B cell (primary cell): ENCODE data around the gene SLC9A9. TPM values are rescaled to one million over a fixed set of nuclear protein-coding genes. Genes with fewer than 3 reads are reported as not detected.

Experiments
- ATAC-seq: fragments of 200-7000 bp; cut with Tn5 transposase; one replicate; pipeline ENCODE4 v1.10.0; 2021; ENCODE audit warnings: low read depth, mild to moderate bottlenecking, moderate number of reproducible peaks, moderate library complexity
- CTCF ChIA-PET: fragments of 350-600 bp; sonication (Branson Sonifier 250); formaldehyde crosslinking; loops from one replicate; lab custom pipeline; 2021; ENCODE audit warnings: antibody characterized with exemption, inconsistent platforms; lab: Charles Lee
- POLR2A ChIA-PET: fragments of 350-600 bp; sonication (Branson Sonifier 250); formaldehyde crosslinking; loops from one replicate; lab custom pipeline; 2021; ENCODE audit warnings: antibody characterized with exemption; lab: Charles Lee
- DNase-seq: peaks from one replicate; pipeline ENCODE4 v3.0.0; 2013
- H2AFZ ChIP-seq: 2 replicates; pipeline ENCODE4 v1.6.1; 2012; ENCODE audit warnings: mild to moderate bottlenecking, low read depth, low read length; ENCODE audit not compliant: insufficient read depth, poor library complexity, severe bottlenecking
- H3K27ac ChIP-seq, 2 donors: 1 replicate in 1 of 2; 2 replicates in 1 of 2; pipeline ENCODE4 v1.5.1; 2012 to 2013; ENCODE audit warnings: low read length in 2 of 2, mild to moderate bottlenecking in 2 of 2, moderate library complexity in 1 of 2
- H3K27me3 ChIP-seq, 4 experiments: fragments of 200-600 bp in 1 of 4; sonication (generic) in 1 of 4; replicated peaks in 1 of 4; 1 replicate in 2 of 4; 2 replicates in 2 of 4; pipeline versions ENCODE4 v1.6.1 to v1.7.0; 2013 to 2016; ENCODE audit warnings: low read length in 3 of 4, mild to moderate bottlenecking in 2 of 4, mixed read lengths in 1 of 4, moderate library complexity in 1 of 4; ENCODE audit not compliant: insufficient read depth in 4 of 4, control insufficient read depth in 3 of 4; ENCODE audit errors: control extremely low read depth in 1 of 4
- H3K36me3 ChIP-seq, 2 experiments: replicated peaks in 1 of 2; 1 replicate in 1 of 2; 2 replicates in 1 of 2; pipeline versions ENCODE4 v1.6.1 to v1.7.1; 2013; ENCODE audit warnings: low read length in 1 of 2; ENCODE audit not compliant: insufficient read depth in 2 of 2, control insufficient read depth in 1 of 2; ENCODE audit errors: control extremely low read depth in 1 of 2, extremely low read depth in 1 of 2
- H3K4me1 ChIP-seq, 2 donors: fragments of 200-600 bp in 1 of 2; sonication (generic) in 1 of 2; 1 replicate in 1 of 2; 2 replicates in 1 of 2; pipeline versions ENCODE4 v1.5.1 to v1.6.1; 2013 to 2017; ENCODE audit warnings: low read length in 2 of 2; ENCODE audit not compliant: control insufficient read depth in 2 of 2, insufficient read depth in 2 of 2
- H3K4me2 ChIP-seq: replicated peaks from 2 replicates; pipeline ENCODE3; 2012; ENCODE audit warnings: mild to moderate bottlenecking, low read depth, low read length; ENCODE audit not compliant: poor library complexity, severe bottlenecking
- H3K4me3 ChIP-seq, 5 experiments: fragments of 200-600 bp in 1 of 5; sonication (generic) in 1 of 5; 1 replicate in 3 of 5; 2 replicates in 2 of 5; pipeline versions ENCODE4 v1.5.1 to v1.7.0; 2011 to 2016; ENCODE audit warnings: low read length in 4 of 5, mild to moderate bottlenecking in 4 of 5, low read depth in 2 of 5, control low read depth in 1 of 5, moderate library complexity in 1 of 5; ENCODE audit not compliant: insufficient read depth in 1 of 5; ENCODE audit errors: control extremely low read depth in 1 of 5, extremely low read depth in 1 of 5
- H3K79me2 ChIP-seq: fragments of 200-600 bp; sonication (generic); one replicate; pipeline ENCODE4 v1.6.0; 2016; ENCODE audit warnings: low read length; ENCODE audit not compliant: control insufficient read depth, insufficient read depth
- H3K9ac ChIP-seq: fragments of 200-600 bp; sonication (generic); 2 replicates; pipeline ENCODE4 v1.6.1; 2017; ENCODE audit warnings: mild to moderate bottlenecking, low read length, moderate library complexity
- H3K9me3 ChIP-seq, 3 donors: one replicate each; pipeline versions ENCODE4 v1.6.1 to v1.7.1; 2013; ENCODE audit warnings: low read length in 2 of 3; ENCODE audit not compliant: control insufficient read depth in 2 of 3, insufficient read depth in 1 of 3; ENCODE audit errors: control extremely low read depth in 1 of 3
- H4K20me1 ChIP-seq: 2 replicates; pipeline ENCODE4 v1.6.0; 2012; ENCODE audit warnings: mild to moderate bottlenecking, low read length; ENCODE audit not compliant: insufficient read depth, control insufficient read depth, poor library complexity, severe bottlenecking
- H3K27ac Mint-ChIP-seq: one replicate; pipeline ENCODE4 v1.8.0; 2021; ENCODE audit warnings: mixed read lengths
- H3K27me3 Mint-ChIP-seq: one replicate; pipeline ENCODE4 v1.8.0; 2021; ENCODE audit warnings: mixed read lengths
- H3K4me1 Mint-ChIP-seq: one replicate; pipeline ENCODE4 v1.8.0; 2021; ENCODE audit warnings: mixed read lengths
- H3K4me3 Mint-ChIP-seq: one replicate; pipeline ENCODE4 v1.8.0; 2021; ENCODE audit warnings: mixed read lengths
- H3K9me3 Mint-ChIP-seq: one replicate; pipeline ENCODE4 v1.8.0; 2022; ENCODE audit warnings: mixed read lengths; ENCODE audit not compliant: insufficient read depth
- CTCF ChIP-seq: fragments of 200-600 bp; IDR thresholded peaks from one replicate; pipeline ENCODE4 v1.8.0; 2022; ENCODE audit warnings: antibody characterized with exemption, mild to moderate bottlenecking
- EZH2 ChIP-seq: IDR thresholded peaks from 2 replicates; pipeline ENCODE4 v1.6.1; 2012; ENCODE audit warnings: borderline replicate concordance, low read depth, mild to moderate bottlenecking, moderate library complexity, low read length; ENCODE audit not compliant: insufficient read depth, poor library complexity, severe bottlenecking
- WGBS: methylation state at CpG from one replicate; pipeline ENCODE4 v1.1.5; 2013; ENCODE audit warnings: missing lambda C conversion rate; ENCODE audit not compliant: insufficient coverage; 5-methylcytosine and 5-hydroxymethylcytosine counted together
- intact Hi-C: fragments of 100-400 bp; cut with micrococcal nuclease; formaldehyde crosslinking; loops from one replicate; pipeline ENCODE4 v1.10.0; 2022
- polyA plus RNA-seq: library from polyadenylated mRNA; depleted of rRNA; stranded (reverse); fragments of >200 nt; gene quantifications from 2 replicates; pipeline ENCODE4 v1.2.3, GENCODE V29; 2012
- total RNA-seq, 2 donors: library from RNA; stranded (reverse); fragments of 120-200 nt in 1 of 2; gene quantifications; 1 replicate in 1 of 2; 2 replicates in 1 of 2; pipeline versions ENCODE4 v1.2.3 to v1.2.4, GENCODE V29; 2013 to 2022

The SLC9A9 gene
- total and polyA plus RNA-seq, 2 donors (not counting 1 experiment from before 2014, with no cell fraction given) = 7.7 to 17.3 TPM

DNA sequence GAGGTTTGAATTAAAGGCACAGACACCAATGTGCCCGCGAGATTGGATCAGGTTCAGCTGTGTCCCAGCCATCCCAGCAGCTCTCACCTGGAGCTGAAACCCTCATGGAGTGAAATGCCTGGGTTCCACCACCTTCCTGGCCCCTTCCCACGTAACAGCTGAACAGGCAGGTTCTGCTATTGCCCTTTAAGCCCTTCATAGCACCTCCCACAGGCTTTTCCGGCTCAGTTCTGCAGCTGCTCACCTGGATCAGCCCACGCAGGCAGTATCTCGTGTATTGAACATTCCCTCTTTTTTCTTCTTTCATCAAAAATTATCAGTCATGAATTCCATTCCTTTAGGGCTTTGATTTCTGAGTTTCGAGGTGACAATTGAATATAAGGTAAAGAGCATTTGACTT, 129.8 kb downstream of the SLC9A9 start:
- Mint-ChIP-seq H3K9me3 (peaks cover 3% of the 10 kb centered on the region), H3K27me3 (no peaks in the 10 kb centered on the region), H3K4me3 (no peak overlapping the region), H3K4me1 (no peaks in the 10 kb centered on the region), H3K27ac (no peak overlapping the region)
- DNase-seq (no peak), ATAC-seq (no peak)
- Histone ChIP-seq H3K27ac (no peak overlapping the region), H3K4me3 (no peak overlapping the region), H2AFZ (no peak overlapping the region), H3K4me2 (no peak overlapping the region), H3K9ac (no peak overlapping the region), H3K27me3 (no peaks in the 10 kb centered on the region), H3K4me1 (no peaks in the 10 kb centered on the region), H3K36me3 (peaks cover 0 to 1% of the 10 kb centered on the region in 2 experiments), H3K9me3 (peaks cover 0 to 3% (median 0%) of the 10 kb centered on the region in 3 donors), H3K79me2 (no peaks in the 10 kb centered on the region), H4K20me1 (no peaks in the 10 kb centered on the region)
- TF ChIP-seq EZH2 = no peak
- TF ChIP-seq CTCF = no peak
- ChIA-PET POLR2A (no interaction called here), CTCF (no interaction called here)
- WGBS = 98% methylated on average over 4 of the region's 7 CpGs
- intact Hi-C loops = no loop called here

GRCh38 chr3:143716731-143717130, 131.5 kb downstream of the SLC9A9 start:
- CTCF ChIA-PET = interaction anchor here (0.6 kb wide), 1 partner anchor 72 kb away, joined by 4 read pairs; no protein-coding TSS in a partner anchor
- Mint-ChIP-seq H3K9me3 (peaks cover 3% of the 10 kb centered on the region), H3K27ac (no peak overlapping the region), H3K27me3 (no peaks in the 10 kb centered on the region), H3K4me3 (no peak overlapping the region), H3K4me1 (no peaks in the 10 kb centered on the region)
- Histone ChIP-seq H3K79me2 (no peaks in the 10 kb centered on the region), H3K4me2 (no peak overlapping the region), H3K4me3 (no peak overlapping the region), H2AFZ (no peak overlapping the region), H3K36me3 (peaks cover 0 to 1% of the 10 kb centered on the region in 2 experiments), H3K9ac (no peak overlapping the region), H3K4me1 (no peaks in the 10 kb centered on the region), H3K27me3 (no peaks in the 10 kb centered on the region), H3K9me3 (peaks cover 0 to 3% (median 0%) of the 10 kb centered on the region in 3 donors), H4K20me1 (no peaks in the 10 kb centered on the region), H3K27ac (no peak overlapping the region)
- intact Hi-C loops = no loop called here
- POLR2A ChIA-PET = no interaction called here
- DNase-seq (no peak), ATAC-seq (no peak)
- TF ChIP-seq EZH2 = no peak
- no peak for TF ChIP-seq CTCF
- WGBS = 79% methylated on average over 3 of the region's 4 CpGs
